IMR-90 (cell line): ENCODE results near the gene VEZT. TPM values are rescaled to one million over a fixed set of nuclear protein-coding genes. Genes with fewer than 3 reads are reported as not detected.

Experiments
- ATAC-seq: fragments of 200-7000 bp; cut with Tn5 transposase; 2 replicates; pipeline ENCODE4 v1.9.1; 2020; ENCODE audit warnings: low read depth, mild to moderate bottlenecking, moderate library complexity
- BruUV-seq: library from RNA; stranded (reverse); fragments of 400-500 nt; replicated peaks from 2 replicates; lab custom pipeline; 2021; lab: Mats Ljungman, UMichigan
- CTCF ChIA-PET: fragments of 300-600 bp; formaldehyde crosslinking; extraction: SDS; loops from one replicate; lab custom pipeline; 2021; ENCODE audit warnings: antibody characterized with exemption; lab: Yijun Ruan, JAX
- POLR2A ChIA-PET: fragments of 300-600 bp; sonication (Branson Sonifier 250); formaldehyde crosslinking; loops from one replicate; lab custom pipeline; 2022; ENCODE audit warnings: antibody characterized with exemption; ENCODE audit not compliant: unreplicated experiment; lab: Charles Lee
- DNase-seq: peaks from one replicate; pipeline ENCODE4 v3.0.0; 2013
- H2AFZ ChIP-seq: replicated peaks from 2 replicates; pipeline ENCODE3; 2013; ENCODE audit warnings: low read length, mild to moderate bottlenecking; ENCODE audit not compliant: poor library complexity
- H2AK5ac ChIP-seq: 2 replicates; pipeline ENCODE4 v1.6.1; 2013; ENCODE audit warnings: low read depth, low read length, inconsistent platforms
- H2AK9ac ChIP-seq: replicated peaks from 2 replicates; pipeline ENCODE3; 2013; ENCODE audit warnings: mild to moderate bottlenecking, low read depth, low read length, moderate library complexity; ENCODE audit not compliant: poor library complexity
- H2BK120ac ChIP-seq: 2 replicates; pipeline ENCODE4 v1.6.1; 2013; ENCODE audit warnings: low read depth, low read length, inconsistent platforms
- H2BK15ac ChIP-seq: 3 replicates; pipeline ENCODE4 v1.6.1; 2013; ENCODE audit warnings: low read depth, low read length, inconsistent platforms
- H2BK20ac ChIP-seq: 2 replicates; pipeline ENCODE4 v1.6.1; 2013; ENCODE audit warnings: low read depth, mild to moderate bottlenecking, inconsistent platforms, low read length, moderate library complexity
- H2BK5ac ChIP-seq: 2 replicates; pipeline ENCODE4 v1.6.1; 2013; ENCODE audit warnings: mild to moderate bottlenecking, low read depth, low read length, inconsistent platforms; ENCODE audit not compliant: poor library complexity, severe bottlenecking
- H3K14ac ChIP-seq: replicated peaks from 2 replicates; pipeline ENCODE4 v1.6.1; 2013; ENCODE audit warnings: low read depth, low read length, inconsistent platforms
- H3K18ac ChIP-seq: 2 replicates; pipeline ENCODE4 v1.6.1; 2013; ENCODE audit warnings: low read depth, low read length, control low read depth
- H3K23ac ChIP-seq: 2 replicates; pipeline ENCODE4 v1.6.1; 2013; ENCODE audit warnings: low read depth, low read length, inconsistent platforms
- H3K27ac ChIP-seq: 2 replicates; pipeline ENCODE4 v1.5.1; 2013; ENCODE audit warnings: mild to moderate bottlenecking, control low read depth, low read length; ENCODE audit not compliant: insufficient read depth
- H3K27me3 ChIP-seq: 2 replicates; pipeline ENCODE4 v1.6.1; 2013; ENCODE audit warnings: low read length; ENCODE audit not compliant: control insufficient read depth, insufficient read depth
- H3K36me3 ChIP-seq: 2 replicates; pipeline ENCODE4 v1.6.1; 2013; ENCODE audit warnings: low read length, mixed read lengths; ENCODE audit not compliant: control insufficient read depth, insufficient read depth
- H3K4ac ChIP-seq: 2 replicates; pipeline ENCODE4 v1.6.1; 2013; ENCODE audit warnings: low read depth, low read length, inconsistent platforms
- H3K4me1 ChIP-seq: 2 replicates; pipeline ENCODE4 v1.6.1; 2013; ENCODE audit warnings: low read length, mixed read lengths; ENCODE audit not compliant: control insufficient read depth, insufficient read depth
- H3K4me2 ChIP-seq: 2 replicates; pipeline ENCODE4 v1.6.1; 2013; ENCODE audit warnings: low read depth, mild to moderate bottlenecking, control low read depth, low read length, moderate library complexity
- H3K4me3 ChIP-seq: 2 replicates; pipeline ENCODE4 v1.5.1; 2013; ENCODE audit warnings: low read depth, mild to moderate bottlenecking, control low read depth, low read length, moderate library complexity; ENCODE audit not compliant: insufficient read depth
- H3K56ac ChIP-seq: 2 replicates; pipeline ENCODE4 v1.6.1; 2013; ENCODE audit warnings: low read length, inconsistent platforms; ENCODE audit not compliant: insufficient read depth; ENCODE audit errors: extremely low read depth
- H3K79me1 ChIP-seq, 2 experiments: 2 replicates each; pipeline ENCODE4 v1.6.1; 2013; ENCODE audit warnings: low read length in 2 of 2, inconsistent platforms in 1 of 2, low read depth in 1 of 2
- H3K9ac ChIP-seq: 2 replicates; pipeline ENCODE4 v1.6.1; 2013; ENCODE audit warnings: low read depth, low read length, control low read depth
- H3K9me1 ChIP-seq: 2 replicates; pipeline ENCODE4 v1.6.1; 2013; ENCODE audit warnings: low read length, inconsistent platforms; ENCODE audit not compliant: insufficient read depth
- H3K9me3 ChIP-seq: 2 replicates; pipeline ENCODE4 v1.6.1; 2013; ENCODE audit warnings: low read length; ENCODE audit not compliant: control insufficient read depth, insufficient read depth
- H4K20me1 ChIP-seq: 2 replicates; pipeline ENCODE4 v1.6.1; 2013; ENCODE audit warnings: low read length, inconsistent platforms; ENCODE audit not compliant: insufficient read depth
- H4K5ac ChIP-seq: 2 replicates; pipeline ENCODE4 v1.6.1; 2013; ENCODE audit warnings: mild to moderate bottlenecking, low read depth, low read length, control low read depth
- H4K8ac ChIP-seq, 2 experiments: 2 replicates each; pipeline ENCODE4 v1.6.1; 2013; ENCODE audit warnings: low read depth in 2 of 2, low read length in 2 of 2, control low read depth in 1 of 2, inconsistent platforms in 1 of 2
- H4K91ac ChIP-seq: 2 replicates; pipeline ENCODE4 v1.6.1; 2013; ENCODE audit warnings: low read depth, low read length, inconsistent platforms; ENCODE audit not compliant: insufficient read depth
- BHLHE40 ChIP-seq: fragments of 150-350 bp; IDR thresholded peaks from 2 replicates; pipeline ENCODE4 v1.6.1; 2016; ENCODE audit warnings: mild to moderate bottlenecking, low read depth, low read length
- CEBPB ChIP-seq: IDR thresholded peaks from 2 replicates; pipeline ENCODE4 v1.6.1; 2012; ENCODE audit warnings: low read depth, low read length, improper control_type of control experiment
- CHD1 ChIP-seq: IDR thresholded peaks from 2 replicates; pipeline ENCODE4 v1.6.1; 2012; ENCODE audit warnings: low read depth, low read length, improper control_type of control experiment
- ELK1 ChIP-seq: fragments of 150-350 bp; IDR thresholded peaks from 2 replicates; pipeline ENCODE4 v1.6.1; 2016; ENCODE audit warnings: low read depth, mild to moderate bottlenecking, low read length, moderate library complexity, borderline replicate concordance
- FOS ChIP-seq: fragments of 150-350 bp; IDR thresholded peaks from 2 replicates; pipeline ENCODE4 v1.6.1; 2016; ENCODE audit warnings: low read depth, low read length
- MAZ ChIP-seq: IDR thresholded peaks from 2 replicates; pipeline ENCODE4 v1.6.1; 2012; ENCODE audit warnings: low read depth, mild to moderate bottlenecking, low read length, improper control_type of control experiment, moderate library complexity, borderline replicate concordance
- MXI1 ChIP-seq: IDR thresholded peaks from 2 replicates; pipeline ENCODE4 v1.6.1; 2012; ENCODE audit warnings: low read depth, mild to moderate bottlenecking, low read length, moderate library complexity, borderline replicate concordance
- NFE2L2 ChIP-seq: fragments of 150-350 bp; IDR thresholded peaks from 2 replicates; pipeline ENCODE4 v1.6.1; 2016; ENCODE audit warnings: low read depth, mild to moderate bottlenecking, low read length
- POLR2A ChIP-seq: IDR thresholded peaks from 2 replicates; pipeline ENCODE4 v1.6.1; 2012; ENCODE audit warnings: mild to moderate bottlenecking, low read depth, low read length
- RCOR1 ChIP-seq: IDR thresholded peaks from 2 replicates; pipeline ENCODE4 v1.6.1; 2012; ENCODE audit warnings: mild to moderate bottlenecking, low read length, improper control_type of control experiment; ENCODE audit not compliant: insufficient replicate concordance
- RFX5 ChIP-seq: IDR thresholded peaks from 2 replicates; pipeline ENCODE4 v1.8.0; 2012; ENCODE audit warnings: low read depth, mild to moderate bottlenecking, low read length, moderate library complexity
- SMC3 ChIP-seq: fragments of 150-350 bp; IDR thresholded peaks from 2 replicates; pipeline ENCODE4 v1.6.1; 2016; ENCODE audit warnings: low read depth, mild to moderate bottlenecking, antibody characterized with exemption, low read length, moderate library complexity
- WGBS, 2 experiments: methylation state at CpG; one replicate each; pipeline versions ENCODE4 v1.1.5 to v1.1.7; 2013; ENCODE audit warnings: missing lambda C conversion rate in 2 of 2; ENCODE audit not compliant: insufficient read length in 1 of 2; ENCODE audit errors: extremely low coverage in 2 of 2; 5-methylcytosine and 5-hydroxymethylcytosine counted together
- dilution Hi-C: fragments of 300-500 bp; cut with HindIII; formaldehyde crosslinking; loops from one replicate; pipeline ENCODE4 v1.14.3; 2018; ENCODE audit warnings: low sequenced_read_pairs; ENCODE audit not compliant: unreplicated experiment
- in situ Hi-C: fragments of 300-500 bp; cut with MboI; formaldehyde crosslinking; loops from 3 replicates; pipeline ENCODE4 v1.14.3; 2019; ENCODE audit warnings: low sequenced_read_pairs, inconsistent platforms, mixed read lengths
- intact Hi-C: fragments of 100-400 bp; cut with micrococcal nuclease; formaldehyde crosslinking; loops from 2 replicates; pipeline ENCODE4 v1.10.0; 2022
- polyA plus RNA-seq, 3 experiments: library from polyadenylated mRNA; depleted of rRNA; stranded (reverse); fragments of >200 nt; gene quantifications; 2 replicates each; pipeline ENCODE4 v1.2.3, GENCODE V29; 2012; ENCODE audit warnings: low replicate concordance in 1 of 3
- total RNA-seq: library from RNA; depleted of rRNA; stranded (reverse); fragments of >200 nt; gene quantifications from 2 replicates; pipeline ENCODE4 v1.2.3, GENCODE V29; 2012
- TF ChIP-seq, protein P1 (sequence below): conservative IDR thresholded peaks from 2 replicates; pipeline ENCODE4 v1.5.1; 2012; ENCODE audit warnings: mild to moderate bottlenecking, low read depth, low read length, improper control_type of control experiment
- TF ChIP-seq, protein P2 (sequence below): fragments of 150-350 bp; IDR thresholded peaks from 2 replicates; pipeline ENCODE4 v1.6.1; 2017; ENCODE audit warnings: mild to moderate bottlenecking, antibody characterized with exemption, low read length, low read depth

The VEZT gene
- total and polyA plus RNA-seq, 2 of the 4 experiments (the other 2 are of a cell fraction), result 54.5 to 90.2 TPM

- no peak overlapping the region; the same call in 1 of the 2 replicates for H4K91ac ChIP-seq
- H2BK120ac ChIP-seq, result no peak overlapping the region
- ATAC-seq (no peak), DNase-seq (no peak)
- no peak overlapping the region for H3K4me3 ChIP-seq
- ChIA-PET CTCF (interaction anchor here (1.2 kb wide), 2 partner anchors 9 kb away, joined by 3 to 5 read pairs; no protein-coding TSS in a partner anchor), POLR2A (no interaction called here)
- no peak overlapping the region for H3K27ac ChIP-seq
- H3K4me1 ChIP-seq, result peaks cover 2% of the 10 kb centered on the region
- H3K56ac ChIP-seq, result no peak overlapping the region
- no peak overlapping the region for H2AFZ ChIP-seq
- BruUV-seq, result no TSS peak
- H3K23ac ChIP-seq, result no peak overlapping the region
- H2BK5ac ChIP-seq, result no peak overlapping the region
- dilution Hi-C loops (no loop called here), intact Hi-C loops (no loop called here), in situ Hi-C loops (loop anchor here (25.0 kb wide), 1 partner anchor 1206 kb away; the partner anchor contains the start of gene PLXNC1)
- H3K27me3 ChIP-seq, result no peaks in the 10 kb centered on the region
- TF ChIP-seq RCOR1, result no peak
- TF ChIP-seq, protein P1, sequence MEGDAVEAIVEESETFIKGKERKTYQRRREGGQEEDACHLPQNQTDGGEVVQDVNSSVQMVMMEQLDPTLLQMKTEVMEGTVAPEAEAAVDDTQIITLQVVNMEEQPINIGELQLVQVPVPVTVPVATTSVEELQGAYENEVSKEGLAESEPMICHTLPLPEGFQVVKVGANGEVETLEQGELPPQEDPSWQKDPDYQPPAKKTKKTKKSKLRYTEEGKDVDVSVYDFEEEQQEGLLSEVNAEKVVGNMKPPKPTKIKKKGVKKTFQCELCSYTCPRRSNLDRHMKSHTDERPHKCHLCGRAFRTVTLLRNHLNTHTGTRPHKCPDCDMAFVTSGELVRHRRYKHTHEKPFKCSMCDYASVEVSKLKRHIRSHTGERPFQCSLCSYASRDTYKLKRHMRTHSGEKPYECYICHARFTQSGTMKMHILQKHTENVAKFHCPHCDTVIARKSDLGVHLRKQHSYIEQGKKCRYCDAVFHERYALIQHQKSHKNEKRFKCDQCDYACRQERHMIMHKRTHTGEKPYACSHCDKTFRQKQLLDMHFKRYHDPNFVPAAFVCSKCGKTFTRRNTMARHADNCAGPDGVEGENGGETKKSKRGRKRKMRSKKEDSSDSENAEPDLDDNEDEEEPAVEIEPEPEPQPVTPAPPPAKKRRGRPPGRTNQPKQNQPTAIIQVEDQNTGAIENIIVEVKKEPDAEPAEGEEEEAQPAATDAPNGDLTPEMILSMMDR, result no peak
- no peak for TF ChIP-seq ELK1
- no peak for TF ChIP-seq MAZ
- TF ChIP-seq SMC3, result no peak
- TF ChIP-seq CEBPB, result no peak
- no peak for TF ChIP-seq FOS
- TF ChIP-seq RFX5, result no peak
- TF ChIP-seq CHD1, result no peak
- TF ChIP-seq, protein P2, sequence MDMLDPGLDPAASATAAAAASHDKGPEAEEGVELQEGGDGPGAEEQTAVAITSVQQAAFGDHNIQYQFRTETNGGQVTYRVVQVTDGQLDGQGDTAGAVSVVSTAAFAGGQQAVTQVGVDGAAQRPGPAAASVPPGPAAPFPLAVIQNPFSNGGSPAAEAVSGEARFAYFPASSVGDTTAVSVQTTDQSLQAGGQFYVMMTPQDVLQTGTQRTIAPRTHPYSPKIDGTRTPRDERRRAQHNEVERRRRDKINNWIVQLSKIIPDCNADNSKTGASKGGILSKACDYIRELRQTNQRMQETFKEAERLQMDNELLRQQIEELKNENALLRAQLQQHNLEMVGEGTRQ, result no peak
- TF ChIP-seq NFE2L2, result no peak
- no peak for TF ChIP-seq BHLHE40
- TF ChIP-seq POLR2A, result no peak
- no peak for TF ChIP-seq MXI1
- no peak overlapping the region for H3K18ac ChIP-seq
- H3K9me3 ChIP-seq, result peaks cover 2% of the 10 kb centered on the region; the same call in 1 of the 2 replicates
- H3K36me3 ChIP-seq, result no peaks in the 10 kb centered on the region
- H3K79me1 ChIP-seq, result no peaks in the 10 kb centered on the region
- H4K5ac ChIP-seq, result no peak overlapping the region
- H3K4ac ChIP-seq, result no peak overlapping the region
- no peak overlapping the region for H2BK15ac ChIP-seq
- no peak overlapping the region for H2AK5ac ChIP-seq
- H3K4me2 ChIP-seq, result no peak overlapping the region
- H3K9ac ChIP-seq, result no peak overlapping the region
- no peaks in the 10 kb centered on the region; the same call in 1 of the 2 replicates for H3K9me1 ChIP-seq
- no peak overlapping the region for H2AK9ac ChIP-seq
- no peak overlapping the region for H3K14ac ChIP-seq
- H2BK20ac ChIP-seq, result no peak overlapping the region
- H4K8ac ChIP-seq, result no peak overlapping the region
- WGBS, 2 experiments, result no CpG with 5 or more reads among the region's 6 CpGs
- H4K20me1 ChIP-seq, result no peaks in the 10 kb centered on the region
These were observed 126.0 kb downstream of the VEZT start for GRCh38 chr12:95343461-95344230.
